ENCODE measurements around the gene HK3.

The HK3 gene

GRCh38 chr5:176846335-176847140 lies 52.6 kb downstream of the HK3 start:
- DNase-seq, result no peak

- no peak for DNase-seq
These were observed 53.8 kb downstream of the HK3 start for GRCh38 chr5:176845392-176845713.

- no peak for DNase-seq
These were observed 54.3 kb downstream of the HK3 start for GRCh38 chr5:176844706-176845391.

- no peak for DNase-seq
These were observed 54.9 kb downstream of the HK3 start for GRCh38 chr5:176844281-176844680.

- DNase-seq, result no peak
These were observed 55.5 kb downstream of the HK3 start for GRCh38 chr5:176843673-176844072.

GRCh38 chr5:176837707-176838115 lies 61.4 kb downstream of the HK3 start:
- peak; percentile 80 for DNase-seq

- no peak for DNase-seq
These were observed 62.1 kb downstream of the HK3 start for GRCh38 chr5:176836811-176837706.

- DNase-seq, result no peak
These were observed 63.2 kb downstream of the HK3 start for GRCh38 chr5:176835918-176836317.

- no peak for DNase-seq
These were observed 65.9 kb downstream of the HK3 start for GRCh38 chr5:176833286-176833685.

- no peak for DNase-seq
These were observed 67.0 kb downstream of the HK3 start for GRCh38 chr5:176832162-176832561.

GRCh38 chr5:176831425-176831824 lies 67.7 kb downstream of the HK3 start:
- DNase-seq, result no peak

- DNase-seq, result no peak
These were observed 68.1 kb downstream of the HK3 start for GRCh38 chr5:176830995-176831423.

Measured in GOT3 (cell line).